ENCODE data around the gene ANKRD12. TPM values are rescaled to one million over a fixed set of nuclear protein-coding genes. Genes with fewer than 3 reads are reported as not detected.

The ANKRD12 gene
- total RNA-seq, 3 donors from 2014 or later: 46.8 to 108 (median 63.6) TPM

- no peak for TF ChIP-seq CTCF (IDR thresholded peaks at IDR 0.05)
- intact Hi-C loops (cut with DNase I, micrococcal nuclease): no loop called here
Measured at GRCh38 chr18:9221661-9222060, 85.1 kb downstream of the ANKRD12 start.

GRCh38 chr18:9223356-9223755 lies 86.8 kb downstream of the ANKRD12 start:
- ATAC-seq (no peak), DNase-seq (no peak)
- H3K9me3 ChIP-seq: no peaks in the 10 kb centered on the region
- no peaks in the 10 kb centered on the region for H3K36me3 ChIP-seq (ENCODE audit: low read depth)
- no peaks in the 10 kb centered on the region for H3K4me1 ChIP-seq (ENCODE audit: low read depth)
- H3K4me3 ChIP-seq: no peak overlapping the region
- intact Hi-C loops (cut with DNase I, micrococcal nuclease): no loop called here
- no peak for TF ChIP-seq CTCF (IDR thresholded peaks at IDR 0.05)

More at GRCh38 chr18:9221661-9222060, 85.1 kb downstream of the ANKRD12 start:
- Histone ChIP-seq H3K4me3 (no peak overlapping the region), H3K4me1 (ENCODE audit: low read depth) (no peaks in the 10 kb centered on the region), H3K9me3 (no peaks in the 10 kb centered on the region), H3K36me3 (ENCODE audit: low read depth) (no peaks in the 10 kb centered on the region)
- ATAC-seq (no peak), DNase-seq (no peak)

- Histone ChIP-seq H3K36me3 (ENCODE audit: low read depth) (no peaks in the 10 kb centered on the region), H3K9me3 (no peaks in the 10 kb centered on the region), H3K4me3 (no peak overlapping the region), H3K4me1 (ENCODE audit: low read depth) (no peaks in the 10 kb centered on the region)
- ATAC-seq (no peak), DNase-seq (no peak)
- intact Hi-C loops (cut with DNase I, micrococcal nuclease): no loop called here
- TF ChIP-seq CTCF (IDR thresholded peaks at IDR 0.05): no peak
Measured at GRCh38 chr18:9226463-9226862, 89.9 kb downstream of the ANKRD12 start.

GRCh38 chr18:9231852-9232486 lies 95.4 kb downstream of the ANKRD12 start:
- DNase-seq (no peak), ATAC-seq (no peak)
- intact Hi-C loops (cut with DNase I, micrococcal nuclease): no loop called here
- no peak for TF ChIP-seq CTCF (IDR thresholded peaks at IDR 0.05)
- Histone ChIP-seq H3K9me3 (peaks cover 15% of the 10 kb centered on the region), H3K4me1 (ENCODE audit: low read depth) (no peaks in the 10 kb centered on the region), H3K36me3 (ENCODE audit: low read depth) (no peaks in the 10 kb centered on the region), H3K4me3 (no peak overlapping the region)

GRCh38 chr18:9232977-9233376 lies 96.4 kb downstream of the ANKRD12 start:
- H3K4me3 ChIP-seq: no peak overlapping the region
- H3K9me3 ChIP-seq: peaks cover 15% of the 10 kb centered on the region
- no peaks in the 10 kb centered on the region for H3K4me1 ChIP-seq (ENCODE audit: low read depth)
- TF ChIP-seq CTCF (IDR thresholded peaks at IDR 0.05): no peak
- DNase-seq: no peak
- H3K36me3 ChIP-seq (ENCODE audit: low read depth): no peaks in the 10 kb centered on the region
- ATAC-seq: no peak
- intact Hi-C loops (cut with DNase I, micrococcal nuclease): no loop called here

Data from mucosa of descending colon (tissue), 3 donors.